Activated T-cell treated with anti-CD3 and anti-CD28 coated beads, Interleukin-2, amount 50 U/mL, for 24 hours (primary cell): ENCODE results near the gene VASH1.

ENCODE experiments used
- DNase-seq: peaks from one replicate; pipeline ENCODE4 v3.0.0-alpha.2; 2020
- H3K27ac Mint-ChIP-seq: 2 replicates; pipeline ENCODE4 v1.8.0; 2020; ENCODE audit warnings: mild to moderate bottlenecking, mixed read lengths
- H3K27me3 Mint-ChIP-seq: 2 replicates; pipeline ENCODE4 v1.8.0; 2020; ENCODE audit warnings: mixed read lengths
- H3K36me3 Mint-ChIP-seq: 2 replicates; pipeline ENCODE4 v1.8.0; 2020; ENCODE audit warnings: low read depth, mixed read lengths
- H3K4me1 Mint-ChIP-seq: 2 replicates; pipeline ENCODE4 v1.8.0; 2020; ENCODE audit warnings: low read depth, mixed read lengths
- H3K4me3 Mint-ChIP-seq: 2 replicates; pipeline ENCODE4 v1.8.0; 2020; ENCODE audit warnings: mild to moderate bottlenecking, moderate library complexity, mixed read lengths
- H3K9me3 Mint-ChIP-seq: 2 replicates; pipeline ENCODE4 v1.8.0; 2020; ENCODE audit warnings: mixed read lengths

Gene VASH1

DNA sequence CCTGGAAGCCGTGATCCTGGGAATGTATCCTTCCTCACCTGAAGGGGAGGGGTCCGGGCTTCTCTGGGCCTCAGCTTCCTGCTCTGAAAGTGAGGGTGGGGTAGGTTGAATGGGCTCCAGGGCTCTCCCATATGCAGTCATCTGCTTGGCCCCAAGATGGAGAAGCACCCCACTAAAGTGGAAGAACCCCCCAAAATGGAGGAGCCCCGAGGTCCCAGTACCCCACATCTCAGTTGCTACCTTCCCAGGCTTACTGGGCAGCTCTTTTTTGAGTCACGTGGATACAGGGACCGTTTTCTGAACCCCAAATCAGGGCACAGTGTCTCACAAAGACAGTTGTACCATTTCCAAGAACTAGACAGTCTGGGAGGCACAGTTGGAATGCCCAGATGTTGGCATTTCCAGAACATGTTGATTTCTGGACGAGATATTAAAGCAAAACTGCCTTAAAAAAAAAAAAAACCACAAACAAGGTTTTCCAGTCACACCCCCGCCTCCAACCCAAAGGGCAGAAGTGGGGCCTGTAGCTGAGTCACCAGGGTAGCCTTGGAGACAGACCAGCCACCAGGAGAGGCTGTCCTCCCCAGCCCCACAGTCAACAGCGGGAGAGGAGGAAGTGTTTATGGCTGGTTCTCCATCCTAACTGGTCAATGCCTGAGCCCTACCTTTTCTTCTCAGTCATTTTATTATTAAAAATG, 12.1 kb downstream of the VASH1 start:
- Mint-ChIP-seq H3K9me3 (no peaks in the 10 kb centered on the region), H3K4me3 (no peak overlapping the region), H3K27ac (no peak overlapping the region), H3K36me3 (peaks cover under 1% of the 10 kb centered on the region), H3K27me3 (no peaks in the 10 kb centered on the region), H3K4me1 (peaks cover 19% of the 10 kb centered on the region)
- no peak for DNase-seq

DNA sequence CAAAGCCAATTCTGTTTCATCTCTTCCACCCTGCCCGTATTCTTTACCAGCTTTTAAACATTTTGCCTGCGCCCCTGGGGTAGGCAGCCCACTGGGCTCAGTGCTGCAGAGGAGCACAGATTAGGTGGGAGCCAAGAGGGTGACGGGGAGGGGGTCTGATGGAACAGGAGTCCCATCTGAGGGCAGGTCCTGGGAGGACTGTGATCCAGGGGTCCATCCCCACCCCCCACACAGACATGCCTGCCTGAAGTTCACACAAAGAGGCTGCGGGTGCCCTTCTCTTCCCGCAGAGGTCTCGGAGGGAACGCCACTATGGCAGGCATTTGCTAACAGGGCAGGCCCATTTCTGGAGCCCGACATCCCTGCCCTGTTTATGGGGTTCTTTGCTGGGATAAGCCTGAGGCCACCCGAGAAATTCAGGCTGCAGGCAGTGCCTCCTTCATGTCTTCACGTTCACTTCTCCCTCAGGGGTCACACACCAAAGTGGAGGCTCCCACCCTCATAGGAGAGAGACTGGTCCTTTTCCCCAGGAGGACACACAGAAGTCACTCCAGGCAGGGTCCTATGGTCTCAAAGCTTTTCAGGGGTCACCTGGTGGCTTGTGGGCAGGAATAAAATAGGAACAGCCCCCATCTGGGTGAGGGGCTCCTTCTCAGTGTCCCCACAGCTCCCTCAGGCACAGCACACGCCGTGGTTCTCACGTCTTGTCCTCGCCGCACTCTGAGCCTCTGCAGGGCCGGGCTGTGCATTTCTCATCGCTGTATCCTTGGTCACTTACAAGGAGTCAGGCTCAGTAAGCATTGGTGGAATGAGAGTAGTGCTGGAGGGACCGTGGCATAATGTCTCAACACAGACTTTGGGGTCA, 12.9 kb downstream of the VASH1 start:
- no peaks in the 10 kb centered on the region for H3K9me3 Mint-ChIP-seq
- H3K4me3 Mint-ChIP-seq: no peak overlapping the region
- no peak for DNase-seq
- H3K4me1 Mint-ChIP-seq: peaks cover 10% of the 10 kb centered on the region
- H3K36me3 Mint-ChIP-seq: peaks cover 2% of the 10 kb centered on the region
- H3K27ac Mint-ChIP-seq: no peak overlapping the region
- H3K27me3 Mint-ChIP-seq: no peaks in the 10 kb centered on the region

GRCh38 chr14:76774821-76775694, 13.8 kb downstream of the VASH1 start:
- no peak overlapping the region for H3K4me3 Mint-ChIP-seq
- no peak for DNase-seq
- peaks cover 7% of the 10 kb centered on the region for H3K36me3 Mint-ChIP-seq
- H3K27ac Mint-ChIP-seq: peak overlapping the region; percentile 16
- H3K27me3 Mint-ChIP-seq: no peaks in the 10 kb centered on the region
- H3K9me3 Mint-ChIP-seq: no peaks in the 10 kb centered on the region
- H3K4me1 Mint-ChIP-seq: peaks cover 9% of the 10 kb centered on the region

DNA sequence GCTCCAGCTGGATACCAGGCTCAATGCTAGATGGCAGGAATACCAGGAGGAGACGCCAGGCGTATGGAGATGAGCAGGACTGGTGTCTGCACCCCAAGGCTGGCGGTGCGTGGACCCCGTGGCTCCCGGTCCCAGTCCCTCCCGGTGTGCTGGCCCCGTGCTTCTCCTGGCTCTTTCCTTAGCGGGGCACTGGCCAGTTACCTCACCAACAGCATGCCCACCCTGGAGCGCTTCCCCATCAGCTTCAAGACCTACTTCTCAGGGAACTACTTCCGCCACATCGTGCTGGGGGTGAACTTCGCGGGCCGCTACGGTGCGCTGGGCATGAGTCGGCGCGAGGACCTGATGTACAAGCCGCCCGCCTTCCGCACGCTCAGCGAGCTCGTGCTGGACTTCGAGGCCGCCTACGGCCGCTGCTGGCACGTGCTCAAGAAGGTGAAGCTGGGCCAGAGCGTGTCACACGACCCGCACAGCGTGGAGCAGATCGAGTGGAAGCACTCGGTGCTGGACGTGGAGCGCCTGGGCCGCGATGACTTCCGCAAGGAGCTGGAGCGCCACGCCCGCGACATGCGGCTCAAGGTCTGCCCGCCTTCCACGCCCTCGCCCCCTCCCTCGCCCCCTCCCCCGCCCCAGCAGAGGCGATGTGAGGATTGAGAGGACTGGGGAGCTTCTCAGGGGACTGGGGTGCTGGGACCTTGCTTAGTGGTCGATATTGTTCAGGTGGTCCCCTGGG, 14.6 kb downstream of the VASH1 start:
- peaks cover 15% of the 10 kb centered on the region for H3K36me3 Mint-ChIP-seq
- H3K27ac Mint-ChIP-seq: no peak overlapping the region
- DNase-seq: no peak
- H3K9me3 Mint-ChIP-seq: no peaks in the 10 kb centered on the region
- no peaks in the 10 kb centered on the region for H3K27me3 Mint-ChIP-seq
- H3K4me3 Mint-ChIP-seq: no peak overlapping the region
- peaks cover 10% of the 10 kb centered on the region for H3K4me1 Mint-ChIP-seq

- Mint-ChIP-seq H3K9me3 (no peaks in the 10 kb centered on the region), H3K27ac (no peak overlapping the region), H3K4me3 (no peak overlapping the region), H3K36me3 (peaks cover 16% of the 10 kb centered on the region), H3K4me1 (peaks cover 13% of the 10 kb centered on the region), H3K27me3 (no peaks in the 10 kb centered on the region)
- DNase-seq: no peak
Measured at GRCh38 chr14:76776428-76777251, 15.4 kb downstream of the VASH1 start.

DNA sequence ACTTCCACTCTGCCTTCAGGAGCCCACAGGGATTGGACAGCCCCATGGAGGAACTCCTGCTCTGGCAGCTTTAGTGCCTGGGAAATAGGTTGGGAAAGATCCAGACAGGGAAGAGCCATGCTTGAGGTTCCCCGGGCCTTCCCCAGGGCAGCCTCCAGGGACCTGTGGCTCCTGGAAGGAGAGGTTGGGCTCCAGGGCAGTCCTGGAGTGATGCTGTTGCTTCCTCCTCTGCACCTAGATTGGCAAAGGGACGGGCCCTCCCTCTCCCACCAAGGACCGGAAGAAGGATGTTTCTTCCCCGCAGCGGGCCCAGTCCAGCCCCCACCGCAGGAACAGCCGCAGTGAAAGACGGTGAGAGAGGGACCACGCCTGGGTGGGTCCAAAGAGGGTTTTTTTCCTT, 16.5 kb downstream of the VASH1 start:
- H3K36me3 Mint-ChIP-seq: peaks cover 26% of the 10 kb centered on the region
- no peak overlapping the region for H3K27ac Mint-ChIP-seq
- H3K9me3 Mint-ChIP-seq: no peaks in the 10 kb centered on the region
- peaks cover 23% of the 10 kb centered on the region for H3K4me1 Mint-ChIP-seq
- H3K27me3 Mint-ChIP-seq: no peaks in the 10 kb centered on the region
- DNase-seq: no peak
- H3K4me3 Mint-ChIP-seq: no peak overlapping the region

DNA sequence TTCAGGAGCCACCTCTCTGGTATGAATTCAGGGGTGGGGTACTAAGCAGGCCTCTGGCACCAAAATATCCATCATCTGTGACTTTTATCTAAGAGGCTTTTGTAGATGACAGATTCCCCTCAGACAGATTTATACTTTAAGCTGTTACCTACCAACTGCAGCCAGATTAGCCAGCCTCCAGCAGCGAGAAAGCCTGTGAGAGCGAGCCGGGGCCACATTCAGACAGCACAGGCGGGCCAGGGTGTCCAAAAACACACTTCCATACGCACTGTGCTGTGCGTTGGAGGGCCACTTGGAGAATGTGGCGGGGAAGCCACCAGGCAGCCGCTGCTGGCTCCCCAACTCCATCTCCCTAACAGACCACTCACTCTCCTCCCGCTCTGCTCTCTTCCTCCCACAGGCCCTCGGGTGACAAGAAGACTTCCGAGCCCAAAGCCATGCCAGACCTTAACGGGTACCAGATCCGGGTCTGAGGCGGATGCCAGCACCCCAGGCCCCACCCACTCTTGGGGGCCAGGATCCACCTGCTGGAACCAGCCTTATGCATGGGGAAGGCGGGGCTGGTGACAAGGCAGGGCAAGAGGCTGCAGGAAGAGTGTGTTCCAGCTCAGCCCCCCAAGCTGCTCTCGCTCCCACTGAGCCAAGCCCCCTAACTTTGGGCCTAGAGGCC, 17.4 kb downstream of the VASH1 start:
- peak overlapping the region; percentile 52 for H3K27ac Mint-ChIP-seq
- no peak for DNase-seq
- H3K4me1 Mint-ChIP-seq: peaks cover 28% of the 10 kb centered on the region
- peaks cover 36% of the 10 kb centered on the region for H3K36me3 Mint-ChIP-seq
- H3K4me3 Mint-ChIP-seq: no peak overlapping the region
- H3K27me3 Mint-ChIP-seq: no peaks in the 10 kb centered on the region
- H3K9me3 Mint-ChIP-seq: no peaks in the 10 kb centered on the region

- no peak for DNase-seq
- Mint-ChIP-seq H3K27ac (no peak overlapping the region), H3K4me3 (no peak overlapping the region), H3K9me3 (no peaks in the 10 kb centered on the region), H3K36me3 (peaks cover 43% of the 10 kb centered on the region), H3K27me3 (no peaks in the 10 kb centered on the region), H3K4me1 (peaks cover 32% of the 10 kb centered on the region)
Measured at GRCh38 chr14:76779221-76780057, 18.2 kb downstream of the VASH1 start.

GRCh38 chr14:76780058-76780345, 18.7 kb downstream of the VASH1 start:
- Mint-ChIP-seq H3K4me1 (peaks cover 37% of the 10 kb centered on the region), H3K4me3 (no peak overlapping the region), H3K27ac (no peak overlapping the region), H3K36me3 (peaks cover 49% of the 10 kb centered on the region), H3K27me3 (no peaks in the 10 kb centered on the region), H3K9me3 (no peaks in the 10 kb centered on the region)
- no peak for DNase-seq

GRCh38 chr14:76780360-76780759, 19.1 kb downstream of the VASH1 start:
- Mint-ChIP-seq H3K4me3 (no peak overlapping the region), H3K36me3 (peaks cover 53% of the 10 kb centered on the region), H3K27me3 (no peaks in the 10 kb centered on the region), H3K27ac (peak overlapping the region; percentile 18), H3K9me3 (no peaks in the 10 kb centered on the region), H3K4me1 (peaks cover 37% of the 10 kb centered on the region)
- DNase-seq: no peak

- peak overlapping the region; percentile 55 for H3K27ac Mint-ChIP-seq
- no peaks in the 10 kb centered on the region for H3K9me3 Mint-ChIP-seq
- peaks cover 59% of the 10 kb centered on the region for H3K36me3 Mint-ChIP-seq
- peaks cover 37% of the 10 kb centered on the region for H3K4me1 Mint-ChIP-seq
- H3K27me3 Mint-ChIP-seq: no peaks in the 10 kb centered on the region
- DNase-seq: no peak
- no peak overlapping the region for H3K4me3 Mint-ChIP-seq
Measured at GRCh38 chr14:76780875-76781647, 19.8 kb downstream of the VASH1 start.

DNA sequence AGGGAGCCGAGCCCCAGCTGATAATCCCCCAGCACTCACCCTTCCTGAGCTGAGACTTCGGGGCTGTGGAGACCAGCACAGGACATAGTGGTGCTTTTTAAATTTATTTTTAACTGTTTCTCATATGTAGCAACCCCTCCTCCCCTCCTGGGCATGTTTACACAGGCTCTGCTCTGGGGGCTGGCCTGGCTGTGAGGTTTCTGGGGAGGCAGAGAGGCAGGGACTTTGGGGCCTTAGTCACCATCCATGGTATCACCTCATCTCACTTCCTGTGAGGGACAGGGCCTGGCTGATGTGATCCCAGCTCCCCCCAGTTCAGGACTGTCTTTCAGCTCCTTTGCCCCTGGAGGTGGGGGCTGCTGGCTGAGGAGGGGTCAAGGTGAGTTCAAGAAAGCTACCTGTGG, 20.4 kb downstream of the VASH1 start:
- peaks cover 37% of the 10 kb centered on the region for H3K4me1 Mint-ChIP-seq
- H3K4me3 Mint-ChIP-seq: no peak overlapping the region
- peak overlapping the region; percentile 88 for H3K27ac Mint-ChIP-seq
- no peak for DNase-seq
- no peaks in the 10 kb centered on the region for H3K27me3 Mint-ChIP-seq
- H3K36me3 Mint-ChIP-seq: peaks cover 65% of the 10 kb centered on the region
- H3K9me3 Mint-ChIP-seq: no peaks in the 10 kb centered on the region
